Keratinocyte (primary cell): ENCODE measurements around the gene ARPC5L. TPM values are rescaled to one million over a fixed set of nuclear protein-coding genes. Genes with fewer than 3 reads are reported as not detected.

Source experiments
- DNase-seq: peaks from one replicate; pipeline ENCODE4 v3.0.0-alpha.2; 2011; ENCODE audit warnings: low read depth, missing footprints, low spot score
- FAIRE-seq: peaks from 2 replicates; lab custom pipeline; 2011; peaks lifted over from hg19 to GRCh38; lab: Jason Lieb, UNC
- H2AFZ ChIP-seq: 2 replicates; pipeline ENCODE4 v1.6.0; 2012; ENCODE audit warnings: low read length, control low read depth, inconsistent platforms; ENCODE audit not compliant: control insufficient read depth
- H3K27ac ChIP-seq: 2 replicates; pipeline ENCODE4 v1.5.1; 2011; ENCODE audit warnings: low read length; ENCODE audit not compliant: control insufficient read depth, insufficient read depth
- H3K27me3 ChIP-seq: 3 replicates; pipeline ENCODE4 v1.6.0; 2011; ENCODE audit warnings: low read length; ENCODE audit not compliant: control insufficient read depth, insufficient read depth; ENCODE audit errors: extremely low read depth
- H3K36me3 ChIP-seq, 2 experiments: 2 replicates in 1 of 2; 3 replicates in 1 of 2; pipeline ENCODE4 v1.5.1; 2011; ENCODE audit warnings: low read length in 2 of 2, mild to moderate bottlenecking in 1 of 2; ENCODE audit not compliant: control insufficient read depth in 2 of 2, insufficient read depth in 2 of 2; ENCODE audit errors: extremely low read depth in 1 of 2
- H3K4me1 ChIP-seq: 3 replicates; pipeline ENCODE4 v1.5.1; 2011; ENCODE audit warnings: low read length; ENCODE audit not compliant: control insufficient read depth, insufficient read depth; ENCODE audit errors: extremely low read depth
- H3K4me2 ChIP-seq: 3 replicates; pipeline ENCODE4 v1.6.0; 2011; ENCODE audit warnings: low read depth, low read length; ENCODE audit not compliant: control insufficient read depth, insufficient read depth; ENCODE audit errors: extremely low read depth
- H3K4me3 ChIP-seq, 3 experiments: fragments of 200-600 bp in 1 of 3; sonication (generic) in 1 of 3; 2 replicates in 2 of 3; 3 replicates in 1 of 3; pipeline ENCODE4 v1.5.1; 2011 to 2016; ENCODE audit warnings: low read length in 3 of 3, mild to moderate bottlenecking in 3 of 3, control low read depth in 2 of 3, inconsistent platforms in 1 of 3, low read depth in 1 of 3, mixed read lengths in 1 of 3, mixed run types in 1 of 3, moderate library complexity in 1 of 3; ENCODE audit not compliant: control insufficient read depth in 2 of 3, insufficient read depth in 2 of 3; ENCODE audit errors: extremely low read depth in 1 of 3
- H3K79me2 ChIP-seq: 2 replicates; pipeline ENCODE4 v1.6.0; 2012; ENCODE audit warnings: low read length; ENCODE audit not compliant: control insufficient read depth, insufficient read depth
- H3K9ac ChIP-seq: 3 replicates; pipeline ENCODE4 v1.6.0; 2011; ENCODE audit warnings: low read length; ENCODE audit not compliant: control insufficient read depth, insufficient read depth; ENCODE audit errors: extremely low read depth
- H3K9me1 ChIP-seq: 3 replicates; pipeline ENCODE4 v1.6.0; 2011; ENCODE audit warnings: low read length; ENCODE audit not compliant: control insufficient read depth, insufficient read depth; ENCODE audit errors: extremely low read depth
- H3K9me3 ChIP-seq: 2 replicates; pipeline ENCODE4 v1.5.1; 2012; ENCODE audit warnings: low read depth, low read length; ENCODE audit not compliant: control insufficient read depth
- H4K20me1 ChIP-seq: 3 replicates; pipeline ENCODE4 v1.6.0; 2011; ENCODE audit warnings: low read length; ENCODE audit not compliant: control insufficient read depth, insufficient read depth; ENCODE audit errors: extremely low read depth
- CTCF ChIP-seq, 3 experiments: IDR thresholded peaks in 1 of 3; conservative IDR thresholded peaks in 1 of 3; optimal IDR thresholded peaks in 1 of 3; 2 replicates in 2 of 3; 3 replicates in 1 of 3; pipeline versions ENCODE3 to v1.5.1; 2011; ENCODE audit warnings: low read length in 3 of 3, mild to moderate bottlenecking in 3 of 3, moderate library complexity in 2 of 3, control low read depth in 1 of 3, inconsistent platforms in 1 of 3; ENCODE audit not compliant: insufficient read depth in 2 of 3; ENCODE audit errors: extremely low read depth in 1 of 3
- EZH2 ChIP-seq: IDR thresholded peaks from one replicate; pipeline ENCODE4 v1.6.1; 2012; ENCODE audit warnings: inconsistent platforms, mild to moderate bottlenecking, low read length, moderate library complexity
- dilution Hi-C: fragments of 300-500 bp; cut with MboI; formaldehyde crosslinking; loops from one replicate; pipeline ENCODE4 v1.7.0; 2020; ENCODE audit warnings: low sequenced_read_pairs; ENCODE audit not compliant: extremely low pct_ligation_motif_present
- polyA plus RNA-seq, 5 experiments: library from polyadenylated mRNA; depleted of rRNA in 3 of 5; stranded (reverse) in 3 of 5; stranded (forward) in 1 of 5; unstranded in 1 of 5; fragments of >200 nt; gene quantifications; 1 replicate in 1 of 5; 2 replicates in 3 of 5; 3 replicates in 1 of 5; pipeline versions ENCODE4 v1.2.1 to v1.2.3, GENCODE V29; 2011 to 2012; ENCODE audit warnings: missing spikeins in 2 of 5, low read depth in 1 of 5, low replicate concordance in 1 of 5

ARPC5L gene
- polyA plus RNA-seq, 1 donor (not counting 4 experiments of a cell fraction or from before 2014, with no cell fraction given), result 102 TPM

GRCh38 chr9:124906966-124907365 lies 45.0 kb downstream of the ARPC5L start:
- no peaks in the 10 kb centered on the region for H3K79me2 ChIP-seq
- FAIRE-seq, result no peak
- H3K9me3 ChIP-seq, result no peaks in the 10 kb centered on the region
- no peak overlapping the region for H3K27ac ChIP-seq
- H4K20me1 ChIP-seq, result no peaks in the 10 kb centered on the region
- no peak for TF ChIP-seq EZH2
- no peak for TF ChIP-seq CTCF (optimal IDR thresholded peaks at IDR 0.05 in 1 of 3, IDR thresholded peaks at IDR 0.05 in 1 of 3, conservative IDR thresholded peaks at IDR 0.05 in 1 of 3; ENCODE audit: extremely low read depth in 1 of 3, insufficient read depth in 2 of 3, low read length in 3 of 3)
- H3K4me3 ChIP-seq, result no peak overlapping the region
- H2AFZ ChIP-seq, result no peak overlapping the region
- H3K27me3 ChIP-seq, result no peaks in the 10 kb centered on the region
- no peak overlapping the region for H3K9ac ChIP-seq
- dilution Hi-C loops, result no loop called here
- DNase-seq, result no peak
- peaks cover 5 to 13% of the 10 kb centered on the region in 2 experiments for H3K36me3 ChIP-seq
- no peak overlapping the region for H3K4me2 ChIP-seq
- H3K4me1 ChIP-seq, result no peaks in the 10 kb centered on the region
- no peaks in the 10 kb centered on the region for H3K9me1 ChIP-seq

GRCh38 chr9:124908098-124908497 lies 46.2 kb downstream of the ARPC5L start:
- no peak for DNase-seq
- Histone ChIP-seq H3K9ac (no peak overlapping the region), H3K4me3 (no peak overlapping the region), H3K36me3 (peaks cover 4 to 13% of the 10 kb centered on the region in 2 experiments), H3K9me1 (no peaks in the 10 kb centered on the region), H3K27ac (no peak overlapping the region), H3K4me1 (no peaks in the 10 kb centered on the region), H2AFZ (no peak overlapping the region), H3K4me2 (no peak overlapping the region), H3K79me2 (no peaks in the 10 kb centered on the region), H3K27me3 (no peaks in the 10 kb centered on the region), H3K9me3 (no peaks in the 10 kb centered on the region), H4K20me1 (no peaks in the 10 kb centered on the region)
- no peak for TF ChIP-seq CTCF (optimal IDR thresholded peaks at IDR 0.05 in 1 of 3, IDR thresholded peaks at IDR 0.05 in 1 of 3, conservative IDR thresholded peaks at IDR 0.05 in 1 of 3; ENCODE audit: extremely low read depth in 1 of 3, insufficient read depth in 2 of 3, low read length in 3 of 3)
- no peak for TF ChIP-seq EZH2
- FAIRE-seq, result no peak
- dilution Hi-C loops, result no loop called here
